HG03060 (cell line): Measurements from ENCODE around the gene ACSM2B.
"Not testable (repeated sequence)": the region's sequence is repeated elsewhere in the genome, so short reads cannot be mapped to it uniquely, and the experiment has no call there.

Experiments used
- ATAC-seq: cut with Tn5 transposase; IDR thresholded peaks from one replicate; pipeline ENCODE4 v1.9.1; 2021; ENCODE audit warnings: low read depth, moderate number of reproducible peaks; ENCODE audit not compliant: unreplicated experiment

The ACSM2B gene, protein sequence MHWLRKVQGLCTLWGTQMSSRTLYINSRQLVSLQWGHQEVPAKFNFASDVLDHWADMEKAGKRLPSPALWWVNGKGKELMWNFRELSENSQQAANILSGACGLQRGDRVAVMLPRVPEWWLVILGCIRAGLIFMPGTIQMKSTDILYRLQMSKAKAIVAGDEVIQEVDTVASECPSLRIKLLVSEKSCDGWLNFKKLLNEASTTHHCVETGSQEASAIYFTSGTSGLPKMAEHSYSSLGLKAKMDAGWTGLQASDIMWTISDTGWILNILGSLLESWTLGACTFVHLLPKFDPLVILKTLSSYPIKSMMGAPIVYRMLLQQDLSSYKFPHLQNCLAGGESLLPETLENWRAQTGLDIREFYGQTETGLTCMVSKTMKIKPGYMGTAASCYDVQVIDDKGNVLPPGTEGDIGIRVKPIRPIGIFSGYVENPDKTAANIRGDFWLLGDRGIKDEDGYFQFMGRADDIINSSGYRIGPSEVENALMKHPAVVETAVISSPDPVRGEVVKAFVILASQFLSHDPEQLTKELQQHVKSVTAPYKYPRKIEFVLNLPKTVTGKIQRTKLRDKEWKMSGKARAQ

DNA sequence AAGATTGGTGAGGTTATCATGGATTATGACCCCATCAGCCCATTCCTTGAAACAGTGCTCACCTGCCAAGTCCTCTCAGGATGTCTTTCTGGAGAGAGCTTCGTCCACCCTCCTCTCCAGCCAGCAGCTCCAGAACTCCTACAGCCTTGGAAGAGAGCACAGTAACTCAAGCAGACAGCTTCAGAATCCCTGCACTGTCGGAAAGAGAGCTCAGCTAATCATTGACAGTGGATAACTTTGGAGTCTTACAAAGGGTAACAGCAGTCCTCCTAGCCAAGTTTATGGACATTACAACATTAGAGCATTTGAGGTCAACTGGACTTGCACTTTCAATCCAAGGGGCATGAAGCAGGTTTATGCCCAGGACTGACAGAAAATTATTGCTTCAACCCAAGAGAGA, at the start of gene ACSM2B:
ACSM2B (minus strand) TSS at position 223 of the 400 bp plus-strand sequence. CDS start 11,522 bp downstream, outside the sequence.
- ATAC-seq, result not testable (repeated sequence)

GRCh38 chr16:20624882-20625807, 49.0 kb upstream of the ACSM2B start:
- ATAC-seq, result no peak

DNA sequence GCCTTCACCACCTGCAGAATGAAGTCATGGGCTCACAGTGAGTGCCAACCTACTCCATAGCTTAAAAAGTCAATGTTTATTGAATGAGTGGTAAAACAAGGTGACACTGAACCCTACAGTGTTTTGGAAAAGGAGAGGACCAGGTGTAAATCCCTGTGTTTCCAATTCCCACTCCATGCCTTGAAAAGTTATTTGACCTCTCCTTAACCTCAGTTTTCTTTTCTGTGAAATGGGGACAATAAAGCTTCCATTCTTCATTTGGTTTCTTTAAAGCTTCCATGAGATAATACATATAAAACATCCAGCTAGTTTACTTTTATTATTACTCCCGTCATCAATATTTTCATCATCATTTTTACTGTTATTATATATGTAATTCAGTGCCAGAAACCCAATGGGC, 48.0 kb upstream of the ACSM2B start:
- no peak for ATAC-seq

GRCh38 chr16:20622498-20622870, 46.3 kb upstream of the ACSM2B start:
- no peak for ATAC-seq

DNA sequence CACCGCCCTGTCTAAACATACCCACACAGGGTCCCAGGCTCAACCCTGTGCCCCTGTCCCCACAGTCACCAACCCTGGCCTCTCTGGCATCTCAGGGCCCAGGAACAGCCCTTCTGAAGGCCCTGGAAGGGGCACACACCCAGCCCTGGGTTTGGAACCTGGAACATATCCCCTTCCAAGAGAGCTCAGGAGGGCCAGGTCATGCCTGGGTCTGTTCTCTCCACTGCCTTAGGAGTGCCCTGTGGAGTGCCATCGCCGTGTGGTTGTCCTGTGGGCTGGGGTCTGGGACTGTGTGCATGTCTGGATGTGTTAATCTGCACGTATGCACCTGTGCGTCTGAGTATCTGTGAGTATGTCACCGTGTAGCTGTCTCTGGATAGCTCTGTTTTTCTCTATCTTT, 45.2 kb upstream of the ACSM2B start:
- no peak for ATAC-seq

- ATAC-seq, result no peak
Observed at GRCh38 chr16:20620770-20621169, 44.6 kb upstream of the ACSM2B start.

- ATAC-seq, result no peak
Observed at GRCh38 chr16:20620003-20620402, 43.8 kb upstream of the ACSM2B start.

DNA sequence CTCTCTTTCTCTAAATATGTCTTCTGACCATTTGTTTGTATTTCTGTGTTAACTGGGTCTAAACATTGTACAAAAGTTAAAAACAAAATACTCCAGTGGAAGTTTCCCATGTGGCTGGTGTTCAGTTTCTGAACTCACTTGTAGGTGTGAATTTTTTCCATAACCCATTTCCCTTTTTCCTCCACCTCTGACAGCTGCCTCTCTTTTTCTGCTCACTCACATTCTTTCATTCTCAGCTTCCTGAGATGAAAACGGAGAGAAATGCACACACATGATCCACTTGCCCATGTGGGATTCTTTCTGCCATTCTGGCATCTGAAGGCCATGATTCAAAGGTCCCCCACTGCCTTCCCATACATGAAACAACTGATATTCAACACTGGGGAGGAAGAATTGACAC, 41.1 kb upstream of the ACSM2B start:
- no peak for ATAC-seq

DNA sequence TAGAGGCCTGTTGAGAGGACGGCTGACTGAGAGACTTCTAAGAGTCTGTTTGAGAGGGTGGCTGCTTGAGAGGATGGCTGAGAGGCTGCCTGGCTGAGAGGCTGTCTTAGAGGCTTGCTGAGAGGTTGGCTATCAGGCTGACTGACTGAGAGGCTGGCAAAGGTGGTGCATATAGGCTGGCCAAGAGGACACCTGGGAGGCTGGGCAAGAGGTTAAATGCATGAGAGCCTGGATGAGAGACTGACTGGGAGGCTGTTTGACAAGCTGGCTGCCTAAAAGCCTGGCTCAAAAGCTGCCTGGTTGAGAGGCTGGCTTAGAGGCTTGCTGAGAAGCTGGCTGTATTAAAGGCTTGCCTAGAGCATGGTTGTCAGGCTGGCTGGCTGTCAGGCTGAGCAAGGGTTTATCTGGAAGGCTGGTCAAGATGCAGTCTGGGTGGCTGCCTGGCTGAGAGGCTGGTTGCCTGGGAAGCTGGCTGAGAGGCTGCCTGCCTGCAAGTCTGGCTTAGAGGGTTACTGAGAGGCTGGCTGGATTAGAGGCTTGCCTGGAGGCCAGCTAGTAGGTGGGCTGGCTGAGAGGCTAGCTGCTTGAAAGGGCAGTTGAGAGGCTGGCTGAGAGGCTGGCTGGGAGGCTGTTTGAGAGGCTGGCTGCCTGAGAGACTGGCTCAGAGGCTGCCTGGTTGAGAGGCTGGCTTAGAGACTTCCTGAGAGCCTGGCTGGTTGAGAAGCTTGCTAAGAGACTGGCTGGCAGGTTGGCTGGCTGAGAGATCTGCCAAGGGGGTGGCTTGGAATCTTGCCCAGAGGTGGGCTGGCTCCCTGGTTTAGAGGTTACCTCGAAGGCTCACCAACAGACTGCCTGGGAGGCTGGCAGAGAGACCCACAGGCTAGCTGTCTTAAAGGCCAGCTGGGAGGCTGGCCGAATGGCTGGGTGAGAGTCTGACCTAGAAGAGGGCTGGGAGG, 38.3 kb upstream of the ACSM2B start:
- no peak for ATAC-seq

DNA sequence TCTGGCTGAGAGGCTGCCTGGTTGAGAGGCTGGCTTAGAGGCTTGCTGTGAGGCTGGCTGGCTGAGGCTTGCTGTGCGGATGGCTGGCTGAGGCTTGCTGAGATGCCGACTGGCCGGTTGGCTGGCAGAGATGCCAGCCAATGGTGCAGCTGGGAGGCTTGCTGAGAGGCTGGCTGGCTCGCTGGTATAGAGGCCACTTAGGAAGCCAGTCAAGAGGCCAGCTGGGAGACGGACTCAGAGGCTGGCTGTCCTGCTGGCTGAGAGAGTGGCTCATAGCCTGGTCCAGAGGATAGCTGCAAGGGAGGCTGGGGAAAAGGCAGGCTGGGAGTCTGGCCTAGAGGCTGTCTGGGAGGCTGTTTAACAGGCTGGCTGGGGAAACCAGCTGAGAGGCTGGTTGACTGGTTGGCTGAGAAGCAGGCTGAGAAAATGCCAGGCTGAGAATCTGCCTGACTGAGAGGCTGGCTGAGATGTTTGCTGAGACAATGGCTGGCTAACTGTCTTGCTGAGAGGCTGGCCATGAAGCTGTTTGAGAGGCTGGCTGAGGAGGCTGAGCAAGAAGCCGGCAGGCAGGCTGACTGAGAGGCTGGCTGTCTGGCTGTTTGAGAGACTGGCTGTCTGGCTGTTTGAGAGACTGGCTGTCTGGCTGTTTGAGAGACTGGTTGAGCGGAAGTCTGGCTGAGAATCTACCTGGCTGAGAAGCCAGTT, 37.5 kb upstream of the ACSM2B start:
- no peak for ATAC-seq

GRCh38 chr16:20612551-20613480, 36.6 kb upstream of the ACSM2B start:
- ATAC-seq, result no peak

GRCh38 chr16:20611975-20612481, 35.9 kb upstream of the ACSM2B start:
- no peak for ATAC-seq

DNA sequence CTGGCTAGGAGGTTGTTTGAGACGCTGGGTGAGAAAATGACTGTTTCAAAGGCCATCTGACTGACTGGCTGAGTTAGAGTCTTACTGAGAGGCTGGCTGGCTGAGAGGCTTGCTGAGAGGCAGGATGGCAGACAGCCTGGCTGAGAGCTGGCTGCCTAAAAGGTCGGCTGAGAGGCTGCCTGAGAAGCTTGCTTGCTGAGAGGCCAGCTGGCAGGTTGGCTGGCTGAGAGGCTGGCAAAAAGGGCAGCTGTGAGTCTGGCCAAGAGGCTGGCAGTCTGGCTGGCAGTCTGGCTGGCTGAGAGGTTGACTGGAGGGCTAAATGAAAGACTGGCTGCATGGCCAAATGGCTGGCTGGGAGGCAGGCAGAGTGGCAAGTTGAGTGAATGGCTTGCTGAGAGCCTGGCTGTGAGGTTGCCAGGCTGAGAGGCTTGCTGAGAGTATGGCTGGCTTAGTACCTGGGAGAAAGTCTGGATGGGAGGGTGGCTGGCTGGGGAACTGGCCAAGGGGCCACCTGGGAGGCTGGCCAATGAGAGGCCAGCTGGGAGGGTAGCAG, 35.3 kb upstream of the ACSM2B start:
- ATAC-seq, result no peak

- no peak for ATAC-seq
Observed at GRCh38 chr16:20610892-20611349, 34.8 kb upstream of the ACSM2B start.

GRCh38 chr16:20610211-20610891, 34.2 kb upstream of the ACSM2B start:
- no peak for ATAC-seq

- not testable (repeated sequence) for ATAC-seq
Observed at GRCh38 chr16:20602205-20602604, 26.0 kb upstream of the ACSM2B start.

DNA sequence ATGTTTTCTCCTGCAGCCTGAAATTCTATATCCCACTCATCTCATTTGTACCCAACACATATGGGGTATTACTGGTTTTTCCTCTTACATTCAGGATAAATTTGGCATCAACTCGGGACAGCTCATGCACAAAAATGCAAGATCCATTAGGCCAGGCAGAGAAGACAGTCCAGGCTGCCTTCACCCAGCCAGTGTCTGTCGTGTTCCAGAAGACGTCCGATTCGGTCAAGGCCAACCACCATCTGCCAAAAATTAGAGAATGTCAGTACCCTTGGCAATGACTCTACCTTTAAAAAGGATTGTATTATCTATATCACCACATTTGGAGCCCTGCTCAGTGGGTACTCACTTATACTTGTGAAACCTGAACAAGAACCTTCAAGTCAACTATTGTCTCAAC, 23.3 kb upstream of the ACSM2B start:
- not testable (repeated sequence) for ATAC-seq
